ENCODE data around the gene PAXX.

GRCh38 chr9:137029058-137029936, 37.1 kb downstream of the PAXX start:
- peak; percentile 72 for TF ChIP-seq CTCF (IDR thresholded peaks at IDR 0.05; ENCODE audit: poor library complexity, severe bottlenecking)
- no peak for TF ChIP-seq RAD21 (conservative IDR thresholded peaks at IDR 0.05)
- no peak for TF ChIP-seq POLR2AphosphoS5 (IDR thresholded peaks at IDR 0.05)
- TF ChIP-seq EP300 (conservative IDR thresholded peaks at IDR 0.05; ENCODE audit: poor library complexity, severe bottlenecking): no peak
- TF ChIP-seq EZH2 (IDR thresholded peaks at IDR 0.05; ENCODE audit: borderline replicate concordance, insufficient read depth, low read length, poor library complexity, severe bottlenecking): no peak
- TF ChIP-seq SMC3 (conservative IDR thresholded peaks at IDR 0.05; ENCODE audit: poor library complexity): no peak
- no peak for TF ChIP-seq TAF1 (IDR thresholded peaks at IDR 0.05; ENCODE audit: low read depth)
- TF ChIP-seq REST (IDR thresholded peaks at IDR 0.05; ENCODE audit: borderline replicate concordance): no peak

Measured in neural cell (in vitro differentiated cells).